T-helper 1 cell treated with Interleukin-12 subunit alpha and Interleukin-12 subunit beta and Interleukin-4 antibody, amounts not matched to agents 30 μg/mL and 1 μg/mL, for 36 hours (primary cell): ENCODE data around the gene ATF7.

Experiments
- H3K27ac Mint-ChIP-seq: one replicate; pipeline ENCODE4 v1.8.0; 2021; ENCODE audit warnings: mild to moderate bottlenecking, mixed read lengths
- H3K27me3 Mint-ChIP-seq: one replicate; pipeline ENCODE4 v1.8.0; 2021; ENCODE audit warnings: low read depth, mixed read lengths
- H3K36me3 Mint-ChIP-seq: one replicate; pipeline ENCODE4 v1.8.0; 2021; ENCODE audit warnings: low read depth, mixed read lengths
- H3K4me1 Mint-ChIP-seq: one replicate; pipeline ENCODE4 v1.8.0; 2021; ENCODE audit warnings: low read depth, mixed read lengths
- H3K4me3 Mint-ChIP-seq: one replicate; pipeline ENCODE4 v1.8.0; 2021; ENCODE audit warnings: mild to moderate bottlenecking, moderate library complexity, mixed read lengths
- H3K9me3 Mint-ChIP-seq: one replicate; pipeline ENCODE4 v1.8.0; 2021; ENCODE audit warnings: mixed read lengths

The ATF7 gene

GRCh38 chr12:53462935-53463334 lies 163.2 kb downstream of the ATF7 start:
- no peaks in the 10 kb centered on the region for H3K9me3 Mint-ChIP-seq
- H3K27me3 Mint-ChIP-seq, result no peaks in the 10 kb centered on the region
- H3K4me1 Mint-ChIP-seq, result peaks cover 31% of the 10 kb centered on the region
- H3K27ac Mint-ChIP-seq, result no peak overlapping the region
- H3K36me3 Mint-ChIP-seq, result peaks cover 77% of the 10 kb centered on the region
- H3K4me3 Mint-ChIP-seq, result no peak overlapping the region

- Mint-ChIP-seq H3K4me3 (no peak overlapping the region), H3K27me3 (no peaks in the 10 kb centered on the region), H3K9me3 (no peaks in the 10 kb centered on the region), H3K27ac (no peak overlapping the region), H3K4me1 (peaks cover 32% of the 10 kb centered on the region), H3K36me3 (peaks cover 65% of the 10 kb centered on the region)
These were observed 164.6 kb downstream of the ATF7 start for GRCh38 chr12:53461591-53461990.

- Mint-ChIP-seq H3K9me3 (no peaks in the 10 kb centered on the region), H3K27ac (no peak overlapping the region), H3K4me1 (peaks cover 31% of the 10 kb centered on the region), H3K27me3 (no peaks in the 10 kb centered on the region), H3K36me3 (peaks cover 62% of the 10 kb centered on the region), H3K4me3 (no peak overlapping the region)
These were observed 165.1 kb downstream of the ATF7 start for GRCh38 chr12:53461059-53461458.

DNA sequence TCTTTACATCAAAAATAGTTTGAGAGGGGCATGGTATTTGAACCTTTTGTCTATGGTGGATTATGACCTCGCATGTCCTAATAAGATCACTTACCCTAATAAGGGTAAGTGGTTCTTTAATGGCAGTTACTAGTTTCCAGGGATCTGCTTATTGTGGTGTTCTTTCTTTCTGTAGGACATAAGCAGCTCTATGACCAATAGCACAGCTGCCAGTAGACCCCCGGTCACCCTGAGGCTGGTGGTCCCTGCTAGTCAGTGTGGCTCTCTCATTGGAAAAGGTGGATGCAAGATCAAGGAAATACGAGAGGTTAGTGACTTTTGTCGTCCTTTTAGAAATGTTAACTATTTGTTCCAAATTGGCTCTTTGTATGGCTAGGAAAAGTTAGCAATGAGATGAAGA lies 167.1 kb downstream of the ATF7 start:
- Mint-ChIP-seq H3K9me3 (no peaks in the 10 kb centered on the region), H3K27ac (no peak overlapping the region), H3K36me3 (peaks cover 67% of the 10 kb centered on the region), H3K4me3 (no peak overlapping the region), H3K27me3 (no peaks in the 10 kb centered on the region), H3K4me1 (peaks cover 34% of the 10 kb centered on the region)
